HepG2 (cell line): ENCODE measurements around the gene GCN1. TPM values are rescaled to one million over a fixed set of nuclear protein-coding genes. Genes with fewer than 3 reads are reported as not detected.

ENCODE experiments used
- FIP1L1 ChIP-seq: fragments of 200-400 bp; formaldehyde crosslinking; IDR thresholded peaks from 2 replicates; pipeline ENCODE4 v1.6.1; 2018; ENCODE audit warnings: low read depth, mild to moderate bottlenecking, low read length, moderate library complexity, borderline replicate concordance; ENCODE audit not compliant: insufficient read depth
- FOXA1 ChIP-seq, 2 experiments: fragments of 450-650 bp in 1 of 2; sonication (generic) in 1 of 2; formaldehyde crosslinking in 1 of 2; IDR thresholded peaks; 2 replicates each; pipeline versions ENCODE4 v1.4.0 to v1.6.1; 2016 to 2020; ENCODE audit warnings: missing genetic modification reagents in 1 of 2
- HOXD1 ChIP-seq: sonication (generic); formaldehyde crosslinking; IDR thresholded peaks from 2 replicates; pipeline ENCODE4 v1.5.0; 2020; ENCODE audit warnings: missing genetic modification reagents
- MEIS1 ChIP-seq: sonication (generic); formaldehyde crosslinking; IDR thresholded peaks from 2 replicates; pipeline ENCODE4 v1.9.0; 2021; ENCODE audit warnings: mild to moderate bottlenecking, missing genetic modification reagents, moderate library complexity, borderline replicate concordance
- RXRA ChIP-seq: sonication (generic); formaldehyde crosslinking; IDR thresholded peaks from 2 replicates; pipeline ENCODE4 v1.5.1; 2020; ENCODE audit warnings: missing genetic modification reagents
- ZBTB1 ChIP-seq: sonication (generic); formaldehyde crosslinking; IDR thresholded peaks from 2 replicates; pipeline ENCODE4 v1.4.0; 2020; ENCODE audit warnings: missing genetic modification reagents, borderline replicate concordance
- ZNF256 ChIP-seq: sonication (generic); formaldehyde crosslinking; conservative IDR thresholded peaks from 2 replicates; pipeline ENCODE4 v1.4.0; 2020; ENCODE audit warnings: missing genetic modification reagents
- ZNF264 ChIP-seq: sonication (generic); formaldehyde crosslinking; IDR thresholded peaks from 2 replicates; pipeline ENCODE4 v1.4.0; 2020; ENCODE audit warnings: missing genetic modification reagents
- ZNF335 ChIP-seq: sonication (generic); formaldehyde crosslinking; IDR thresholded peaks from 2 replicates; pipeline ENCODE4 v1.4.0; 2020; ENCODE audit warnings: missing genetic modification reagents
- ZSCAN12 ChIP-seq: sonication (generic); formaldehyde crosslinking; IDR thresholded peaks from 2 replicates; pipeline ENCODE4 v1.9.0; 2021; ENCODE audit warnings: mild to moderate bottlenecking, missing genetic modification reagents
- polyA plus RNA-seq, 8 experiments: library from polyadenylated mRNA; depleted of rRNA in 3 of 8; stranded (reverse) in 7 of 8; unstranded in 1 of 8; fragments of >200 nt; fragmentation: Illumina TruSeq in 4 of 8; extraction: Trizol in 4 of 8; gene quantifications; 2 replicates each; pipeline versions ENCODE4 v1.2.1 to v1.2.3, GENCODE V29; 2011 to 2016; ENCODE audit warnings: low read depth in 4 of 8, missing spikeins in 1 of 8, mixed read lengths in 1 of 8; ENCODE audit not compliant: insufficient read depth in 1 of 8
- total RNA-seq, 5 experiments: library from RNA; depleted of rRNA; stranded (reverse); fragments of >200 nt; fragmentation: Illumina TruSeq; extraction: Trizol; gene quantifications; 2 replicates each; pipeline ENCODE4 v1.2.3, GENCODE V29; 2016; ENCODE audit warnings: low read depth in 1 of 5
- TF ChIP-seq, protein P1 (sequence below): fragments of 450-650 bp; IDR thresholded peaks from 2 replicates; pipeline ENCODE4 v1.6.1; 2016
- TF ChIP-seq, protein P2 (sequence below): sonication (generic); formaldehyde crosslinking; IDR thresholded peaks from 2 replicates; pipeline ENCODE4 v1.4.0; 2020; ENCODE audit warnings: mild to moderate bottlenecking, missing genetic modification reagents
- TF ChIP-seq, protein P3 (sequence below): sonication (generic); formaldehyde crosslinking; IDR thresholded peaks from 2 replicates; pipeline ENCODE4 v1.5.1; 2020; ENCODE audit warnings: missing genetic modification reagents, mild to moderate bottlenecking, borderline replicate concordance
- TF ChIP-seq, protein P4 (sequence below): sonication (generic); formaldehyde crosslinking; IDR thresholded peaks from 2 replicates; pipeline ENCODE4 v1.5.0; 2020; ENCODE audit warnings: missing genetic modification reagents
- TF ChIP-seq, protein P5 (sequence below): IDR thresholded peaks from 2 replicates; pipeline ENCODE4 v1.6.1; 2018; ENCODE audit warnings: missing genetic modification reagents
- TF ChIP-seq, protein P6 (sequence below): sonication (generic); formaldehyde crosslinking; IDR thresholded peaks from 2 replicates; pipeline ENCODE4 v1.5.1; 2020; ENCODE audit warnings: mild to moderate bottlenecking, missing genetic modification reagents, moderate library complexity

The GCN1 gene
- total and polyA plus RNA-seq, 2 of the 13 experiments (the other 11 are each of a cell fraction or from before 2014, with no cell fraction given), result 58.2 to 83.0 TPM

- TF ChIP-seq ZSCAN12 (peak; percentile 80; the same call in 1 of the 2 replicates), ZNF264 (CRISPR knock-in tag) (0 out of 2 replicates have a peak, but pooled peaks have one; percentile 68), ZNF335 (CRISPR knock-in tag) (no peak), FOXA1 (IDR thresholded peaks at IDR 0.05) (no peak), FOXA1 (CRISPR knock-in tag; IDR thresholded peaks at IDR 0.05) (no peak), HOXD1 (CRISPR knock-in tag) (peak; percentile 92), MEIS1 (CRISPR knock-in tag) (0 out of 2 replicates have a peak, but pooled peaks have one; percentile 29), ZNF256 (CRISPR knock-in tag) (no peak), ZBTB1 (no peak), RXRA (no peak), FIP1L1 (peak; percentile 98; the same call in 1 of the 2 replicates)
- TF ChIP-seq, protein P1, sequence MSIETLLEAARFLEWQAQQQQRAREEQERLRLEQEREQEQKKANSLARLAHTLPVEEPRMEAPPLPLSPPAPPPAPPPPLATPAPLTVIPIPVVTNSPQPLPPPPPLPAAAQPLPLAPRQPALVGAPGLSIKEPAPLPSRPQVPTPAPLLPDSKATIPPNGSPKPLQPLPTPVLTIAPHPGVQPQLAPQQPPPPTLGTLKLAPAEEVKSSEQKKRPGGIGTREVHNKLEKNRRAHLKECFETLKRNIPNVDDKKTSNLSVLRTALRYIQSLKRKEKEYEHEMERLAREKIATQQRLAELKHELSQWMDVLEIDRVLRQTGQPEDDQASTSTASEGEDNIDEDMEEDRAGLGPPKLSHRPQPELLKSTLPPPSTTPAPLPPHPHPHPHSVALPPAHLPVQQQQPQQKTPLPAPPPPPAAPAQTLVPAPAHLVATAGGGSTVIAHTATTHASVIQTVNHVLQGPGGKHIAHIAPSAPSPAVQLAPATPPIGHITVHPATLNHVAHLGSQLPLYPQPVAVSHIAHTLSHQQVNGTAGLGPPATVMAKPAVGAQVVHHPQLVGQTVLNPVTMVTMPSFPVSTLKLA, result no peak
- TF ChIP-seq, protein P2, sequence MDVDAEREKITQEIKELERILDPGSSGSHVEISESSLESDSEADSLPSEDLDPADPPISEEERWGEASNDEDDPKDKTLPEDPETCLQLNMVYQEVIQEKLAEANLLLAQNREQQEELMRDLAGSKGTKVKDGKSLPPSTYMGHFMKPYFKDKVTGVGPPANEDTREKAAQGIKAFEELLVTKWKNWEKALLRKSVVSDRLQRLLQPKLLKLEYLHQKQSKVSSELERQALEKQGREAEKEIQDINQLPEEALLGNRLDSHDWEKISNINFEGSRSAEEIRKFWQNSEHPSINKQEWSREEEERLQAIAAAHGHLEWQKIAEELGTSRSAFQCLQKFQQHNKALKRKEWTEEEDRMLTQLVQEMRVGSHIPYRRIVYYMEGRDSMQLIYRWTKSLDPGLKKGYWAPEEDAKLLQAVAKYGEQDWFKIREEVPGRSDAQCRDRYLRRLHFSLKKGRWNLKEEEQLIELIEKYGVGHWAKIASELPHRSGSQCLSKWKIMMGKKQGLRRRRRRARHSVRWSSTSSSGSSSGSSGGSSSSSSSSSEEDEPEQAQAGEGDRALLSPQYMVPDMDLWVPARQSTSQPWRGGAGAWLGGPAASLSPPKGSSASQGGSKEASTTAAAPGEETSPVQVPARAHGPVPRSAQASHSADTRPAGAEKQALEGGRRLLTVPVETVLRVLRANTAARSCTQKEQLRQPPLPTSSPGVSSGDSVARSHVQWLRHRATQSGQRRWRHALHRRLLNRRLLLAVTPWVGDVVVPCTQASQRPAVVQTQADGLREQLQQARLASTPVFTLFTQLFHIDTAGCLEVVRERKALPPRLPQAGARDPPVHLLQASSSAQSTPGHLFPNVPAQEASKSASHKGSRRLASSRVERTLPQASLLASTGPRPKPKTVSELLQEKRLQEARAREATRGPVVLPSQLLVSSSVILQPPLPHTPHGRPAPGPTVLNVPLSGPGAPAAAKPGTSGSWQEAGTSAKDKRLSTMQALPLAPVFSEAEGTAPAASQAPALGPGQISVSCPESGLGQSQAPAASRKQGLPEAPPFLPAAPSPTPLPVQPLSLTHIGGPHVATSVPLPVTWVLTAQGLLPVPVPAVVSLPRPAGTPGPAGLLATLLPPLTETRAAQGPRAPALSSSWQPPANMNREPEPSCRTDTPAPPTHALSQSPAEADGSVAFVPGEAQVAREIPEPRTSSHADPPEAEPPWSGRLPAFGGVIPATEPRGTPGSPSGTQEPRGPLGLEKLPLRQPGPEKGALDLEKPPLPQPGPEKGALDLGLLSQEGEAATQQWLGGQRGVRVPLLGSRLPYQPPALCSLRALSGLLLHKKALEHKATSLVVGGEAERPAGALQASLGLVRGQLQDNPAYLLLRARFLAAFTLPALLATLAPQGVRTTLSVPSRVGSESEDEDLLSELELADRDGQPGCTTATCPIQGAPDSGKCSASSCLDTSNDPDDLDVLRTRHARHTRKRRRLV (CRISPR knock-in tag), result no peak
- TF ChIP-seq, protein P3, sequence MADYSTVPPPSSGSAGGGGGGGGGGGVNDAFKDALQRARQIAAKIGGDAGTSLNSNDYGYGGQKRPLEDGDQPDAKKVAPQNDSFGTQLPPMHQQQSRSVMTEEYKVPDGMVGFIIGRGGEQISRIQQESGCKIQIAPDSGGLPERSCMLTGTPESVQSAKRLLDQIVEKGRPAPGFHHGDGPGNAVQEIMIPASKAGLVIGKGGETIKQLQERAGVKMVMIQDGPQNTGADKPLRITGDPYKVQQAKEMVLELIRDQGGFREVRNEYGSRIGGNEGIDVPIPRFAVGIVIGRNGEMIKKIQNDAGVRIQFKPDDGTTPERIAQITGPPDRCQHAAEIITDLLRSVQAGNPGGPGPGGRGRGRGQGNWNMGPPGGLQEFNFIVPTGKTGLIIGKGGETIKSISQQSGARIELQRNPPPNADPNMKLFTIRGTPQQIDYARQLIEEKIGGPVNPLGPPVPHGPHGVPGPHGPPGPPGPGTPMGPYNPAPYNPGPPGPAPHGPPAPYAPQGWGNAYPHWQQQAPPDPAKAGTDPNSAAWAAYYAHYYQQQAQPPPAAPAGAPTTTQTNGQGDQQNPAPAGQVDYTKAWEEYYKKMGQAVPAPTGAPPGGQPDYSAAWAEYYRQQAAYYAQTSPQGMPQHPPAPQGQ, result no peak
- TF ChIP-seq, protein P4, sequence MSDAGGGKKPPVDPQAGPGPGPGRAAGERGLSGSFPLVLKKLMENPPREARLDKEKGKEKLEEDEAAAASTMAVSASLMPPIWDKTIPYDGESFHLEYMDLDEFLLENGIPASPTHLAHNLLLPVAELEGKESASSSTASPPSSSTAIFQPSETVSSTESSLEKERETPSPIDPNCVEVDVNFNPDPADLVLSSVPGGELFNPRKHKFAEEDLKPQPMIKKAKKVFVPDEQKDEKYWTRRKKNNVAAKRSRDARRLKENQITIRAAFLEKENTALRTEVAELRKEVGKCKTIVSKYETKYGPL (CRISPR knock-in tag), result peak; percentile 54; the same call in 1 of the 2 replicates
- TF ChIP-seq, protein P5, sequence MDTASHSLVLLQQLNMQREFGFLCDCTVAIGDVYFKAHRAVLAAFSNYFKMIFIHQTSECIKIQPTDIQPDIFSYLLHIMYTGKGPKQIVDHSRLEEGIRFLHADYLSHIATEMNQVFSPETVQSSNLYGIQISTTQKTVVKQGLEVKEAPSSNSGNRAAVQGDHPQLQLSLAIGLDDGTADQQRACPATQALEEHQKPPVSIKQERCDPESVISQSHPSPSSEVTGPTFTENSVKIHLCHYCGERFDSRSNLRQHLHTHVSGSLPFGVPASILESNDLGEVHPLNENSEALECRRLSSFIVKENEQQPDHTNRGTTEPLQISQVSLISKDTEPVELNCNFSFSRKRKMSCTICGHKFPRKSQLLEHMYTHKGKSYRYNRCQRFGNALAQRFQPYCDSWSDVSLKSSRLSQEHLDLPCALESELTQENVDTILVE (CRISPR knock-in tag), result peak; percentile 27; the same call in 1 of the 2 replicates
- TF ChIP-seq, protein P6, sequence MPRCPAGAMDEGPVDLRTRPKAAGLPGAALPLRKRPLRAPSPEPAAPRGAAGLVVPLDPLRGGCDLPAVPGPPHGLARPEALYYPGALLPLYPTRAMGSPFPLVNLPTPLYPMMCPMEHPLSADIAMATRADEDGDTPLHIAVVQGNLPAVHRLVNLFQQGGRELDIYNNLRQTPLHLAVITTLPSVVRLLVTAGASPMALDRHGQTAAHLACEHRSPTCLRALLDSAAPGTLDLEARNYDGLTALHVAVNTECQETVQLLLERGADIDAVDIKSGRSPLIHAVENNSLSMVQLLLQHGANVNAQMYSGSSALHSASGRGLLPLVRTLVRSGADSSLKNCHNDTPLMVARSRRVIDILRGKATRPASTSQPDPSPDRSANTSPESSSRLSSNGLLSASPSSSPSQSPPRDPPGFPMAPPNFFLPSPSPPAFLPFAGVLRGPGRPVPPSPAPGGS (CRISPR knock-in tag), result peak; percentile 90
These were observed 77.5 kb downstream of the GCN1 start (continued) for GRCh38 chr12:120116792-120117651.
